Hindlimb muscle (tissue), 1 donor: ENCODE measurements around the gene PPARA. TPM values are rescaled to one million over a fixed set of nuclear protein-coding genes. Genes with fewer than 3 reads are reported as not detected.

Experiments
- DNase-seq: peaks from one replicate; pipeline ENCODE4 v3.0.0-alpha.2; 2013
- polyA plus RNA-seq: library from polyadenylated mRNA; unstranded; fragments of 120-200 nt; gene quantifications from one replicate; pipeline ENCODE4 v1.2.1, GENCODE V29; 2013; ENCODE audit not compliant: insufficient read length

PPARA gene
- polyA plus RNA-seq, 1 donor: 24.5 TPM

- no peak for DNase-seq
These were observed 69.3 kb downstream of the PPARA start for GRCh38 chr22:46219636-46220035.

DNA sequence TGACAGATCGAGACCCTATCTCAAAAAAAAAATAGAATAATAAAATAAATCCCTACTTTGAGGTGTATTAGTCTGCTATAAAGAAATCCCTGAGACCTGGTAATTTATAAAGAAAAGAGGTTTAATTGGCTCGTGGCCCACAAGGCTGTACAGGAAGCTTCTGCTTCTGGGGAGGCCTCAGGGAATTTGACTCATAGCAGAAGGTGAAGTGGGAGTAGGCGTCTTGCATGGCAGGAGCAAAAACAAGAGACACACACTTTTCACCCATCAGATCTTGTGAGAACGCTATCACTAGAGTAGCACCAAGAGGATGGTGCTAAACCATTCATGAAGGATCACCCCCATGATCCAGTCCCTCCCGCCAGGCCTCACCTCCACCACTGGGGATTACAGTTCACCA is 70.6 kb downstream of the PPARA start:
- DNase-seq: no peak

DNA sequence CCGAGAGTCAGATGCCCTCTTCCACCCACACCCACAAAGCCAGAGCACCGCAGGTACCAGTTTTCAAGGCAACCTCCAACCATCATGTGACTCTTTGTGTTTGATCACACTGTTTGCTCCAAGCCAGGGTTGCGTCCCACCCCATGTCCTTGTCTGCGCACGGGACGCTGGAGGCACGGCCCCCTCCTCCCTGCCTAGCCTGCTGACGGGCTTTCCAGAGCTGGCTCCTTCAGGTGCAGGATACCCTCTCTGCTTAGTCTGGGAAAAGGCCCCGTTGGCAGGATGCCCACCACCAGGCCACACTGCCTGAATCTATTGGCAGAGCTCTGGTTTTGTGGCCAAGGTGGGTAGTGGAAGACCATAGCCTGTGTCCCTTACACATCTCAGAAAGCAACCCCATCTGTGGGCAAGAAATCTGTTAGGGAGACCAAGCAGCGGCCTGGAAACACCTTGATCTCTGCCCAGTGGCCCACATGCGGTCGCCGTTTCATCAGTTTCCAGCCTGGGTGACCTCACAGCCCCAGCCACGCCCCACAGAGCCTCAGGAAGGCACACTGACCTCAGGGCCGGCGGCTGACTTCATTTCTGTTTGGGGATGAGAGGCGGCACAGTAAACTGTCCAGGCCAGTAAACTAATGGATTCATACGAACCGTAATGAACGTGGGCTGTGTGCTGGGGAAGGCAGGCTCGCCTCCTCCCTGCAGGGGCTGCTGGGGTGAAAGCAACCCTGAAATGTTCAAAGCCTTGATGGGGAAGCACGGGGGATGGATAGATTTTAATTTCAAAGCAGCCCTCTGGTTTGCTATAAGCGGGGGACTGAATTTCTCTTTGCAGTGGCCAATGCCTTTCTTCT is 73.9 kb downstream of the PPARA start:
- DNase-seq: no peak

DNA sequence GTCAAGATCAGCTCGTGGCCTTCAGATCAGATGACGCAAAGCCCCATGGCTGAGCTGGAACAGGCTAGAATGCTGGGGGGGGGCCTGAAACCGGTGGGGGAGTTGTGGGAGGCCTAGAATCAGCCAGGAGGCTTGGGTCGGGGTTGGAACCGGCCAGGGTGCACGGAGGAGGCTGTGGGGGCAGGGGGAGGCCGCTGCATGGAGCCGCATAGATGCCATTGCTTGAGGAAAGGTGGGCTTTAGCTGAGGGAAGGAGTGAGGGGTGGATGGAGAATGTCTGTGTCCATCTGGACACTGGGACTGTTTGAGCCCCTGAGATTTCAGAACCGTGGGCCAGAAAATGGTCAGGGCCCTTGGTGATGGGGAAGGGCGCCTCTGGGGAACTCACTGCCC is 74.6 kb downstream of the PPARA start:
- no peak for DNase-seq

GRCh38 chr22:46225631-46226030 is 75.3 kb downstream of the PPARA start:
- no peak for DNase-seq

DNA sequence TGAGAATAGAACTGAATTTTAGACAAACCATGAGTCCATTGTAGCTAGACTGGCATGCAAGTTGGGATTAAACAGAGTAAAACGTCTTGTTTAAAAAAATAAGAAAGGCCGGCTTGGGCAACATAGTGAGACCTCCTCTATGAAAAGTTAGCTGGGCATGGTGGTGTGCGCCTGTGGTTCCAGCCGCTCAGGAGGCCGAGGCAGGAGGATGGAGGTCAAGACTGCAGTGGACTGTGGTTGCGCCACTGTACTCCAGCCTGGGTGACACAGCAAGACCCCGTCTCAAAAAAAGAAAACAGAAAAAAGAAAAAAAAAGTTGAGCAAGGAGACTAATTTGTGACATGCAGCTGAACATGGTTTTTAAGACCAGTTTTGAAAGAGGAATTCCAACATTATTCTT is 76.3 kb downstream of the PPARA start:
- no peak for DNase-seq

DNA sequence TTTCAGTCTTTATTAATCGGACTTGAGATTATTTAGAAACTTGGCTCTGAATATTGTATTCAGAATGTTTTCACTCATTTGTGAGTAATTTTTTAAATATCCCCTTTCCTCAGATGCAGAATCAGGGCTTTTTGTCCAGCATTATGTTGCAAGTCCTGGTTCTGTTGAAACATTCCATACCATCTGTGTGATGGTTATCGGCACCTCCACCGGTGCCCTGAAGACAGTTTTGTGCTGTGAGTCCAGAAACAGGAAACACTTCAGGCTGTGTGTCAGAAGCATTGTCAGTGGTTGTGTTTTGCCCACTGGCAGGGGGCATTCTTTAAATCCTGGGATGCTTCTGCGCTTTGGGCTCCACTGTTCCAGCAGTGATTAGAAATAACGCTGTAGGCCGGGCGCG is 79.4 kb downstream of the PPARA start:
- no peak for DNase-seq

- no peak for DNase-seq
These were observed 80.1 kb downstream of the PPARA start for GRCh38 chr22:46230262-46230901.

GRCh38 chr22:46233231-46233630 is 82.9 kb downstream of the PPARA start:
- DNase-seq: no peak

GRCh38 chr22:46234969-46235368 is 84.6 kb downstream of the PPARA start:
- no peak for DNase-seq

- DNase-seq: no peak
These were observed 87.3 kb downstream of the PPARA start for GRCh38 chr22:46237453-46238124.

DNA sequence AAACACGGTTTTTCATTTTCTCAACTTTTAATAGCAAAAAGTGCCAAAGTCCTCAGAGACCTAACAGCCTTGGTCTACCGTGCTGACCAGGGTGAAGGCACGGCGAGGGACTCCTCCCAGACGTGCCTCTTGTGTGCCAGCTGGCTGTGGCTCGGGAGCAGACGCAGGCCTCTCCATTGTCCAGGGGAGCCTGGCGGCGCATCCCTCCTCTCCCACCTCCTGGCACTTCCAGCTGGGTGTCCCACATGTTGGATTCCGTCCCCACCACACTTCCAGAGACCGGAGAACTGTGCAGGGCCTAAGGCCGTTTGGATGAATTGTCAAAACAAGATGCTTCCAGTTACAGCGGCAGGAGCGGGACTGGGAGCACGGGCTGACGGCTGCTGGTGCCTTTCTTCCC is 88.2 kb downstream of the PPARA start:
- DNase-seq: no peak

DNA sequence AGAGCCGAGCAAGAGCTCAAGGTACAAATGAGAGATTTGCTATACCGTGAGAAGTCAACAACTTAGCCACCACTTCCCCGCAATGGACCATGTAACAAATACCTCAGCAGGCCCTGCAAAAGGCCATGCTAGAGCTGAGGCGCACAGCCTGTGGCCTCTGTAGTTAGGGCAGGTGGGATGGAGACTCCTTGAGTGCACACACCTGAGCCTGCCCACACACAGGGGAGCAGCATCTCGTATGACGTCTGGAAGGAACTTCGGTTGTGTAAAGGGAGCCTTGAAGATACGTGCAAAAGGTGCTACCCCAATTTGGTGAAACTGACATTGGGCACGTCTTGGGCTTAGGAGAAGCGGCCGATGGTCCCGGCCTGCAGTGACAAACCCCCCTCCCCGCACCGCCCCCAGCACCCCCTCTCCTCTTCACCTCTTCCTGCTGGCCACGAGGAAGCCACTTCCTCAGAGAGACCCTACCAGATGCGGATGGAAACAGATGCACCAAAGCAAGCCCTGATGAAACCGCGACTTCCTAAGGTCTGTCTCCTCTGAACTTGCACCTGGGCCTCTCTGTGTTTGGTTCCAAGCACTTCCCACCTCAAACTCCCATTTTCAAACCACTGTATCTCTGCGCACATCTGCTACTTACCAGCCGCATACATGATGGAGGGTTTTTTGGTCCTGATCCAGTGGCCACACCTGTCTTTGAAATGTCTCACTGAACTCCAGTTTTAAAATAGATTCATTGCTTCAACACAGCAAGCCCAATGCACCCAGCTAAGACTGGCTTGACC is 89.1 kb downstream of the PPARA start:
- DNase-seq: no peak

DNA sequence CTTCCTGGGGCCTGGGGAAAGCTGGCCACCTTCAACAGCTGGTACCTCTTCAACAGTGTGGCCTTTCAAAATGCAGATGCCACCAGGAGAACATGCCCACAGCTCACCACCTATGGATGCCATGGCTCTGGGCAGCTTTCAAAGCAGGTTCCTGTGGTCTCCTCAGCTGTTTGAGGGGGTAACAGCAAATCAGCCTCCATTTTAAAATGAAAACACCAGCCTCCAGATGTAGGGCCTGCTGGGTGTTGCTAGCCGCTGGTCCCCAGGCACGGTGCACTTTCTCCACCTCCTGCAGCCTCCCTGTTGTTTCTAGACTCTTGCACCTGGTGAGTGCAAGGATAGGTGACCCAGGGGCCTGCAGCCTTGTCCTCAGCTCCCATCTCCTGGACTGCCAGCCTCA is 89.7 kb downstream of the PPARA start:
- no peak for DNase-seq

GRCh38 chr22:46240506-46240905 is 90.2 kb downstream of the PPARA start:
- no peak for DNase-seq

DNA sequence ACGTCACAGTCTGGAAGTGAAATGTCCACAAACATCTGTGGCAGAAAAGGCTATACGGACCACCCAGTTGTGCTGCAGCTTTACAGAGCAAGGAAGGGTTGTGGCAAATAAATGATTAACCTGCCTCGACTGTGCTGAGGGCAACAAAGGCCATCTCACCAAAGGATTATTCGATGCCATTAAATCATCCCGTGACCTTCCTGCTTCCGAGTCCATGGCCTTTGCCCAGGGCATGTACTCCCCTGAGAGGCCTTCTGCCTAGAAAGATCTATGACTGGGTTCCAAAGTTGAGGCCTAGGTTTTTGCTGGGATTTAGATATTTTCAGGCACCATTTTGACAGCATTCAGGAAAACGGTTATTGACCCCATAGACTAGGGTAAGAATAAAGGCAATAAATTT is 90.6 kb downstream of the PPARA start:
- no peak for DNase-seq

DNA sequence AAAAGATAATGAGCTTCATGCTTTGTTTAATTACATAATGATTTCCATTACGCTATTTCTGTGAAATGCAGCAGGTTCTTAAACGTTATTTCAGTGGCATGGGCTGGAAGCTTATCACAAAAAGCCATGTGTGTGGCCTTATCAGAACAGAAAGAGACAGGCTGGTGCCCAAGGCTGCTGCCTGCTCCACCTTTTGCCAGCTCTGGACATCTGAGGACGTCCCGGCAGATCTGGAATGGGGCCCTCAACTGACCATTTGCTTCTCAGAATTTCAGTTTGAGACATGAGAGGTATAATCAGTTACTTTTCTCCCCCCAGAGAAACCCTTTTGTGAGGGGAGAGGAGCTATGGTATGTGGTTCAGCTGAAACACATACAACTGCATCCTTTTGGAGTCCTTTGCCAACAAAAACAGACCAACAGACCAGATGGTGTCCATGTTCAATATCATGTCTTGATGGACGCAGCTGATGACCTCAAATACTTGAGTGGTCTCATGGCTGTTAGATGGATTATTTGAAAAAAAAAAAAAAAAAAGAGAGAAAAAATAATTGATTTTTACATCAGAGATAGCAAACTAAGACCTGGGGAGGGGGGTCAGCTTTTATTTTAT is 91.2 kb downstream of the PPARA start:
- no peak for DNase-seq

- DNase-seq: no peak
These were observed 91.8 kb downstream of the PPARA start for GRCh38 chr22:46242076-46242475.

GRCh38 chr22:46244771-46245170 is 94.4 kb downstream of the PPARA start:
- DNase-seq: no peak

- DNase-seq: peak; percentile 68
These were observed 95.2 kb downstream of the PPARA start for GRCh38 chr22:46245511-46245910.

DNA sequence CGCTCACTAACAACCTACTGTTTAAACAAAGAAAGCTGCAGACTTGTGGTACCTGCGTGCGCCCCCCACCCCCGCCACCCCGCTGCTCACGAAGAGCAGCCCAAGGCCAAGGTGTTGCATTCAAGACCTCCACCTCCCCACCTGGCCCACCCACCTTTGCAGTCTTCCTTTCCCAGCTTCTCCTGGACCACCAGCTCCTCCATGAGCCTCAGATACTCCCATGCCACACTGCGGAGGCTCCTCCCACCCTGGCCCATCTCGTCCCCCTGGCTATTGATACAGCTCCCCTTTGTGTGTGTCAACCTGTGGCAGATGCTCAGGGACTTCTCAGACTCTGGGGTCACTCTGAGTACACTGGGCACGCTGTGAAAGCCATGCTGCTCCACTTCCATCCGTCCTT is 95.9 kb downstream of the PPARA start:
- no peak for DNase-seq

DNA sequence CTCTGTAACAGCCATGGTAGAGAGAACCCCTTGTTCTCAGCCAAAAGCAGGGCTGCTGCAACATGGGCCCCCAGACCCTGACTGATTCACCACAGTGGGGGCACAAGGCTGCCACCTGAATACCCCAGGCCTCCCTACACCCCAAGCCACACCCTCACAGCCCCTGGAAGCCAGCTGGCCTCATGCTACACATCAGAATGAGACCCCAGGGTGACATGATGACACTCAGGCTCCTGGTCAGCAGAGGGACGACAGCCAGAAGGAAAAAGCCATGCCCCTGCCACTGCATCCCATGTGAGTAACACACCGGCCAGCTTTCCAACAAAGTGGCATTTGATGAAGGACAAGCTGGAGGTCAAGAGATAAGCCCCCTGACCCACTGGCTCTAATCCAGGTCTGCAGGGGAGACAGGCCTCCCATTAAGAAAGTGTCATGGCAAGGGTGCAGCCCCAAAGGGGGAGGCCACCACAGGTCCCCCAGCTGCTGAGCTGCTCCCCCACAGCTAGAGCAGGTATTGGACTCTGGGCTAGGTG is 97.2 kb downstream of the PPARA start:
- no peak for DNase-seq
